IPS-15b (cell line): ENCODE results near the gene MGAT4A.

Experiments
- H3K27me3 ChIP-seq: one replicate; pipeline ENCODE4 v1.6.1; 2013; ENCODE audit warnings: low read length; ENCODE audit not compliant: control insufficient read depth, insufficient read depth
- H3K36me3 ChIP-seq: one replicate; pipeline ENCODE4 v1.6.1; 2013; ENCODE audit warnings: low read length; ENCODE audit not compliant: control insufficient read depth, insufficient read depth
- H3K4me1 ChIP-seq: one replicate; pipeline ENCODE4 v1.6.1; 2013; ENCODE audit warnings: mild to moderate bottlenecking, low read length; ENCODE audit not compliant: control insufficient read depth, insufficient read depth
- H3K4me3 ChIP-seq: one replicate; pipeline ENCODE4 v1.5.1; 2013; ENCODE audit warnings: low read depth, low read length
- H3K9ac ChIP-seq: one replicate; pipeline ENCODE4 v1.6.1; 2013; ENCODE audit warnings: low read depth, mild to moderate bottlenecking, low read length
- H3K9me3 ChIP-seq: one replicate; pipeline ENCODE4 v1.6.1; 2013; ENCODE audit warnings: mild to moderate bottlenecking, low read length; ENCODE audit not compliant: control insufficient read depth, insufficient read depth

The MGAT4A gene

DNA sequence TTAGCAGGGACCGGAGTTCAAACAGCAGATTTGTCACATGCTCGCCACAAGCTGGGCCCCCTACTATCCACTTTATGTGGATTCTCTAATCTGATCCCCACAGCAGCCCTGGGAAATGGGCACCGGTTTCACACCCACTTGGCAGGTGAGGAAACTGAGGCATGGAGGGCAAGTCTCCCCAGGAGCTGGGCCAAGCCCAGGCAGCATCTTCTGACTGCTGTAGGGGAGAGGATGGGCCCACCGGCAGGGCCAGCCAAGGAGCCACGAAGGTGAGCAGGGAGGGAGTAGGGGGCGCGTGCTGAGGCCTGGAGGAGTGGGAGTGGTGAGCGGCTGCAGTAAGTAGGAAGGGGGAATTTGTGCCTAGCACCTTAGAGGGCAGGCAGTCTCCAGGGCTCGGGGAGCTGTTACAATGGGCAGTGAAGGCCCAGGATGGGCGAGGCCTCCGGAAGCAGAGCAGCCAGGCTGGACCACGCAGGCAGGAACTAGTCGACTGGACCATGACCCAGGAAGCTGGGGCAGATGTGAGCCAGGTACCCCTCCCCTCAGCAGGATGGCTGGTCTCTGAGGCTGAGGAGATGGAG is 159.7 kb downstream of the MGAT4A start:
- H3K9ac ChIP-seq = no peak overlapping the region

GRCh38 chr2:98570356-98570755 is 160.6 kb downstream of the MGAT4A start:
- Histone ChIP-seq H3K36me3 (peaks cover 52% of the 10 kb centered on the region), H3K27me3 (no peaks in the 10 kb centered on the region)

More for the DNA sequence above, 159.7 kb downstream of the MGAT4A start:
- Histone ChIP-seq H3K4me1 (no peaks in the 10 kb centered on the region), H3K9me3 (no peaks in the 10 kb centered on the region), H3K4me3 (no peak overlapping the region), H3K27me3 (no peaks in the 10 kb centered on the region), H3K36me3 (peaks cover 49% of the 10 kb centered on the region)

DNA sequence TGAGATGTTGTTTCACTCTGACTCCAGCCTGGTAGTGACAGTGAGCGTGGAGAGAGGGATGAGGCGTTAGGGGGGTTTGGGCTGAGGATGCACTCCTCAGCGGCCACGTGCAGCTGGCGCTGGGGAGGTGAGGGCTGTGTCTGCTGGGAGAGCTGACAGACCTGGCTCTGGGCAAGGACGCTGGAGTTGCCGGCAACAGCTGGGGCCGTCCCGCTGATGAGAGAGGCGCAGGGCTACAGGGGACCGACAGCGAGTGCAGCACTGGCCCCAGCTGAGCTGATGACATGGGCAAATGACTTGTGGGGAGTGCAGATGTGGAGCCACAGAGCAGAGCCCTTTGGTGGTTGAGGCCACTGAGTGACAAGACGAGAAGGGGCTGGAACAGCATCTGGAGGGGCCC is 161.0 kb downstream of the MGAT4A start:
- no peak overlapping the region for H3K9ac ChIP-seq

More at GRCh38 chr2:98570356-98570755, 160.6 kb downstream of the MGAT4A start:
- H3K9ac ChIP-seq = no peak overlapping the region
- no peaks in the 10 kb centered on the region for H3K9me3 ChIP-seq
- no peak overlapping the region for H3K4me3 ChIP-seq
- H3K4me1 ChIP-seq = no peaks in the 10 kb centered on the region

GRCh38 chr2:98569197-98569793 is 161.6 kb downstream of the MGAT4A start:
- Histone ChIP-seq H3K36me3 (peaks cover 60% of the 10 kb centered on the region), H3K9ac (no peak overlapping the region), H3K9me3 (no peaks in the 10 kb centered on the region), H3K4me1 (no peaks in the 10 kb centered on the region), H3K27me3 (no peaks in the 10 kb centered on the region), H3K4me3 (no peak overlapping the region)

More for the DNA sequence above, 161.0 kb downstream of the MGAT4A start:
- H3K9me3 ChIP-seq = no peaks in the 10 kb centered on the region
- H3K4me3 ChIP-seq = no peak overlapping the region
- H3K4me1 ChIP-seq = no peaks in the 10 kb centered on the region
- no peaks in the 10 kb centered on the region for H3K27me3 ChIP-seq
- H3K36me3 ChIP-seq = peaks cover 55% of the 10 kb centered on the region
